Erythroblast (primary cell): ENCODE data around the gene MGLL.

Experiments used
- GATA1 ChIP-seq: IDR thresholded peaks from 2 replicates; pipeline ENCODE4 v1.6.1; 2011; ENCODE audit warnings: low read depth, mild to moderate bottlenecking, control low read depth, low read length, moderate library complexity
- POLR2A ChIP-seq: IDR thresholded peaks from 2 replicates; pipeline ENCODE4 v1.6.1; 2011; ENCODE audit warnings: mild to moderate bottlenecking, low read length

GRCh38 chr3:127794972-127795371 lies 27.3 kb downstream of the MGLL start:
- TF ChIP-seq POLR2A = no peak
- TF ChIP-seq GATA1 = no peak
